ENCODE results near the gene SLC17A5. TPM values are rescaled to one million over a fixed set of nuclear protein-coding genes. Genes with fewer than 3 reads are reported as not detected.

Gene SLC17A5, protein sequence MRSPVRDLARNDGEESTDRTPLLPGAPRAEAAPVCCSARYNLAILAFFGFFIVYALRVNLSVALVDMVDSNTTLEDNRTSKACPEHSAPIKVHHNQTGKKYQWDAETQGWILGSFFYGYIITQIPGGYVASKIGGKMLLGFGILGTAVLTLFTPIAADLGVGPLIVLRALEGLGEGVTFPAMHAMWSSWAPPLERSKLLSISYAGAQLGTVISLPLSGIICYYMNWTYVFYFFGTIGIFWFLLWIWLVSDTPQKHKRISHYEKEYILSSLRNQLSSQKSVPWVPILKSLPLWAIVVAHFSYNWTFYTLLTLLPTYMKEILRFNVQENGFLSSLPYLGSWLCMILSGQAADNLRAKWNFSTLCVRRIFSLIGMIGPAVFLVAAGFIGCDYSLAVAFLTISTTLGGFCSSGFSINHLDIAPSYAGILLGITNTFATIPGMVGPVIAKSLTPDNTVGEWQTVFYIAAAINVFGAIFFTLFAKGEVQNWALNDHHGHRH
- 34.3 and 48.1 TPM in 2 replicates for total RNA-seq

GRCh38 chr6:73653571-73654424 lies at the start of gene SLC17A5:
TSS of gene SLC17A5 (minus strand) at chr6:73653992. CDS start at chr6:73653886, 106 bp downstream.

DNA sequence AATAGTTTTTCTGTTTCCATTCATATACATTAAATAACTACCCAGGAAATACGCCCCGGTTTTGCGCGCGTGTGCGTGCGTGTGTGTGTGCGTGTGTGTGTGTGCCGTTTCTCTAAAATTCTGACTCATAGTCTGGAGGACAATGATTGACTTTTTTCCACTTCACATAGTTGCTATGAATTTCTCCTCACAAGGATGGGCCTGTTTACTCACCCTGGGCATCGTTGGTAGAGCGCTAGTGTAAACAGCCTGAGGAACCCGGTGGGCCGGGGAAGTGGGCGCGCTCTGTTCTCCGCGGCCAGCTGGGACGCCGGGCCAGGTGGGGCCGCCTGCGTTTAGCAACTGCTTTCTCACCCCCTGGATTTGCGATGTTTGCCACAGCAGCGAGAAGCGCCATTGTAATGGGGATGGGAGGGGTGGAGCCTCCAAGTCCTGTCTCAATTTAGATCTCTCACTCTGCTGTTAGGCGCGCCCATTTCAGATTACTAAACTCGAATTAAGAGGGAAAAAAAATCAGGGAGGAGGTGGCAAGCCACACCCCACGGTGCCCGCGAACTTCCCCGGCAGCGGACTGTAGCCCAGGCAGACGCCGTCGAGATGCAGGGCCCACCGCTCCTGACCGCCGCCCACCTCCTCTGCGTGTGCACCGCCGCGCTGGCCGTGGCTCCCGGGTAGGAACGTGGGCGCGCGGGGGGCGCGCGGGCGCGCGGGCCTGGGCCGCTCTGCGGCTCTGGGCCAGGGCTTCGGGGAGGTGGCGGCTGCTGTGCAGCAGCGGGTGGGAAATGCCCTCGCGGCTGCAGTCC lies 42.0 kb upstream of the SLC17A5 start, which contains the start of gene CD109:
CD109 (plus strand) TSS at position 585 of the 803 bp plus-strand sequence; CDS start at position 598, 13 bp downstream.

Other genes with a start within 250 kb of the SLC17A5 start
- 3.4 and 4.3 TPM in 2 replicates for gene CGAS, start 201.7 kb downstream of the SLC17A5 start, total RNA-seq
- 28.8 and 30.0 TPM in 2 replicates for gene MTO1, start 192.3 kb downstream of the SLC17A5 start, total RNA-seq
- gene EEF1A1, start 133.0 kb downstream of the SLC17A5 start, total RNA-seq, result 29,363 and 32,567 TPM in 2 replicates
- 18.6 and 19.4 TPM in 2 replicates for gene CD109, start 42.2 kb upstream of the SLC17A5 start, total RNA-seq